Right ventricle myocardium inferior (tissue), 1 donor: ENCODE measurements around the gene NNT. TPM values are rescaled to one million over a fixed set of nuclear protein-coding genes. Genes with fewer than 3 reads are reported as not detected.
"Not testable (repeated sequence)": the region's sequence is repeated elsewhere in the genome, so short reads cannot be mapped to it uniquely, and the experiment has no call there.

ENCODE experiments used
- ATAC-seq: fragments of 200-7000 bp; cut with Tn5 transposase; one replicate; pipeline ENCODE4 v1.9.1; 2020; ENCODE audit warnings: mild to moderate bottlenecking, moderate library complexity
- DNase-seq: peaks from one replicate; pipeline ENCODE4 v3.0.0; 2021; ENCODE audit errors: missing footprints
- intact Hi-C: fragments of 100-400 bp; cut with DNase I; formaldehyde crosslinking; loops from one replicate; pipeline ENCODE4 v1.11.0; 2022
- total RNA-seq: library from RNA; stranded (reverse); fragmentation: NEBNext Ultra II Directional; extraction: Animal tissue kit (Norgen Biotek cat#: 25700); gene quantifications from one replicate; pipeline ENCODE4 v1.2.1, GENCODE V29; 2021
- donor health status: DM: no; HTN: yes; CAD: no; lungs with severe emphysema.

Gene NNT
- total RNA-seq, 1 donor from 2014 or later, result 563 TPM

DNA sequence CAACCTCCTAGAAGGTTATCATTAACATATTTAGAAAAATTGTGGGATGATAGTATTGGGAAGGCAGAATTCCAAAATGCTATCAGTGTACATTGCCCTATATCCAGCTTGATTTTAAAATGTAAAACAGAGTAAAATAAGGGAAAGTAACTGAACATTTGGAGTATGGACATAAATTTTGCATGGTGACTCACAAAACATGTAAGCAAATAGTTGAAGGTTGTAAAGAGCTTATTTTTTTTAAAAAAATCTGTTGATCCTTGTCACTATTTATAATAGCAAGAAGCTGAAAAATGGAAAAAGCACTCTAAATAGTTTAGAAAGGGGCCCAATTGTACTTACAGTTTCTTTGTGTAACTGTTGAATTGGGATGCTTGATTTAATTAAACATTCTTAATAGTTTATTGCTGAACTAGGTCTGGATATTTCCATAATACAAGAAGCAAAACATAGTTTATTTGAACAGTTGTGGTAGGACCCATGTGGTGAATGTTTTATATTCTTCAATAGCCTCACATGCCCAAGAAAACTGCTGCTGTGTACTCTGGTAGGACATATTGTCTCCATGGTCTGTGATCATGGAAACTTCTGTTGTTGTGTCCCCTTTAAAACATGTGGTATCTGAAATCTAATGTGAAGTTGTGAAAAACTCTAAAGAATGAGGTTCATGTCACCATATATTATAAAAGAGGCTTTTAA lies 82.4 kb downstream of the NNT start:
- no peak for ATAC-seq
- intact Hi-C loops, result no loop called here
- DNase-seq, result no peak

DNA sequence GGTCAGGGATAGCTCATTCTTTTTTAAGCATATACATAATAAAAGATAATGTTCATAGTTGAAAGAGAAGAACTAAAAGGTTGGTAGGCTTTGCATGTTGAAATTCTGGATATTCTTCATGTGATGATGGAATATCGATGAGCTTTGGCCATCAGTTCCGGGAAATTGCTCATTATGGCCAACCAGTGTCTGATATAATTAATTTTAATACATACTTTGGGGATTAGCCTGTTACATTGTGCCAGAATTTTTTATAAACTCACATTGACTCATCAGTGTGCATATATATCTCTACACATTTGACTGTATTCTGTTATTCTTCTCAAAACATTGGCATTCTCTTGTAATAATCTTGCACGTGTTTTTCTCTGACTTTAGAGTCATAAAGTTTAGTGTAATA lies 84.3 kb downstream of the NNT start:
- ATAC-seq (no peak), DNase-seq (no peak)
- intact Hi-C loops, result no loop called here

DNA sequence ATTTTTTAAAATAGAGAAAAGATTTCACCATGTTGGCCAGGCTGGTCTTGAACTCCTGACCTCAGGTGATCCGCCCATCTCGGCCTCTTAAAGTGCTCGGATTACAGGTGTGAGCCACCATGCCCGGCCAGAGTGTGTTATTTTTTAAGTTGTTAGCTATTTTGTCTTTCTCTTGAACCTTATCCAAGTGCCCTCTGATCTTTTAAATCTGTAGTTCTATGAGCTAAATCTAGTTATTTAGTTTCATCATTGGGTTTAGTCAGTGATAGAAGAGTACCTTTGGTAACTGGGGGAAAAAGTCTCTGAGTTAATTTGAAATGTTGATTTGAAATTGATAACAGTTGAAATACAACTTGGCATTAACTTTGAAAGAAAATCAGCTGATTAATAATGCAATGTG lies 88.3 kb downstream of the NNT start:
- DNase-seq (no peak), ATAC-seq (no peak)
- intact Hi-C loops, result no loop called here

DNA sequence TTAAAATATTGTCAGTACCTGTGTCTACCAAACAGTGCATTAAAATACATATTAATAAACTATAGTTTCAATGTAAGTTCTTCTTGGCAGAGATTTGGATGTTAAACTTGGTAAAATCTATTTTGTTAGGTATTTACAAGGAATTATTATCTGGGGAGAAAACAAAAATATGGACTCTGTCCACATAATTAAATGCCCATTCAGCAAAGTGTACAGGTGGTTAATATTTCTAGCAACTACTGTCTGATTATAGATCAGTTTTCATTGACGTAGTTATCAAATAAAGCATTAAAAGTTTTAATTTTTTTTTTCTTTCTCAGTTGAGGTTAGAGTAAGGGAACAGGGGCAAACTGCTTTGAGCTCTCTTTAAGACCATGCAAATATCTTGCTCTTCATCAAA lies 88.9 kb downstream of the NNT start:
- no peak for ATAC-seq
- DNase-seq, result no peak
- intact Hi-C loops, result no loop called here

DNA sequence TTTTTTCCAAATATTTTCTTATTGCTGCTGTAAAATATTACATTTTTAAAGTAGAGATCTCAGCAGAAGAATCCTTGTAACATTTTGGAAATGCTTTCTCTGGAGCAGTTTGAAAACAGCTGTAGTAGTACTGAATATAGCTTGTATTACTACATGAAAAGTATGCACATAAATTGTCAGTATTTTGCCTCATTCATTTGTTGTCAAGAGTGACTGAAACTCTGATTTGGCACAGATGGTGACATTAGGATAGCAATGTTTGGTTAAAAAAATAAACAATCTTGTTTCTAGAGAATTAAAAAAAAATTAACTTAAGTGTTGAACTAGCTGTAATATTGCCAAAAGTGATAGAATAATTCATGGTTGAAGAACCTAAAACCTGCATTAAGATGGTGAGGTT lies 90.4 kb downstream of the NNT start:
- no peak for DNase-seq
- intact Hi-C loops, result no loop called here
- no peak for ATAC-seq

DNA sequence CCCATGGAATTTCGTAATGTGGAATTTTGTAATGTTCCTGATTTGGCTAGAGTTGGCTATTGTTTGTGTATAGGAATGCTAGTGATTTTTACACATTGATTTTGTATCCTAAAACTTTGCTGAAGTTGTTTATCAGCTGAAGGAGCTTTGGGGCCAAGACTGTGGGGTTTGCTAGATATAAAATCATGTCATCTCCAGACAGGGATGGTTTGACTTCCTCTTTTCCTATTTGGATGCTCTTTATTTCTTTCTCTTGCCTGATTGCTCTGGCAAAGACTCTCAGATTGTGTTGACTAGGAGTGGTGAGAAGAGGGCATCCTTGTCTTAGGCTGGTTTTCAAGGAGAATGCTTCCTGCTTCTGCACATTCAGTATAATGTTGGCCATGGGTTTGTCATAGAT lies 91.0 kb downstream of the NNT start:
- DNase-seq, result no peak
- ATAC-seq, result no peak
- intact Hi-C loops, result no loop called here

DNA sequence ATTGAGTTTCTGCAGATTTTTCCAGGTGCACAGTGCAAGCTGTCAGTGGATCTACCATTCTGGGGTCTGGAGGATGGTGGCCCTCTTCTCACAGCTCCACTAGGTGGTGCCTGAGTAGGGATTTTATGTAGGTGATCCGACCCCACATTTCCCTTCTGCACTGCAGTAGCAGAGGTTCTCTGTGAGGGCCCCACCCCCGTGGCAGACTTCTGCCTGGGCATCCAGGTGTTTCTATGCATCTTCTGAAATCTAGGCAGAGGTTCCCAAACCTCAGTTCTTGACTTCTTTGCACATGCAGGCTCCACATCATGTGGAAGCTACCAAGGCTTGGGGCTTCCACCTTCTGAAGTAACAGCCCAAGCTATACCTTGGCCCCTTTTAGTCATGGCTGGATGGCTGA lies 93.5 kb downstream of the NNT start:
- intact Hi-C loops, DNase-seq, ATAC-seq: not testable (repeated sequence)

DNA sequence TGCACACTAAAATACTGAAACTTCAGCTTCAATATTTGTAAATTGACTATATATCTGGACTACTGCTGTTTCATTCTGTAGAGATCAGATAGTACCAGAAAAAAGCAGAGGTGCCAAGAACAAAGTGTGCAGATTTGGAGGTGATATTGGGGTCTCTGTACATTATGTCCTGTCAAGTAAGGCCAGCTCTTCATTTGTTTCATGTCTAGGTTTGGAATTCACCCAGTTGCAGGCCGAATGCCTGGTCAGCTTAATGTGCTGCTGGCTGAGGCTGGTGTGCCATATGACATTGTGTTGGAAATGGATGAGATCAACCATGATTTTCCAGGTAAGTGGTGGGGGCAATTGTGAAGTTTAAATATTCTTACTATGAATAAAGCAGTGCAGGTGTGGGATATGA lies 96.9 kb downstream of the NNT start:
- intact Hi-C loops, result no loop called here
- peak; percentile 67 for ATAC-seq
- DNase-seq, result no peak

DNA sequence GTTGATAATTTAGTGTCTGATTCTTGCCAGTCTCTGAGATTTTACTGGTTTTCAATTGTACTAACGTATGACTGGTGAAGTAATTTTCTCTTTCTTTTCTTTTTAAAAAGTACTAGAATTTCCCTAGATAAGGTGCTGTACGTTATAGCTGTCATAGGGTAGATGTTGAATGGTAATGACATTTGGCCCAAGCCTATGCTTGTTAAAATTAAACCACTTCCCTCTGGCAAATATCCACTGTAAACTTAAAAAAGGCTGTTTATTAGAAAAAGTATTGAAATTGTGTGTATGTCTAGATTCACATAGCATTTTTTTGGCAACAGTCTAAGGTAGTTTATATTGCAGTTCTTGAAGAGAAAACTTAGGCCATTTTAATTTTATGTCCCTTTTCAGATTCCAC lies 97.6 kb downstream of the NNT start:
- no peak for DNase-seq
- intact Hi-C loops, result no loop called here
- no peak for ATAC-seq

DNA sequence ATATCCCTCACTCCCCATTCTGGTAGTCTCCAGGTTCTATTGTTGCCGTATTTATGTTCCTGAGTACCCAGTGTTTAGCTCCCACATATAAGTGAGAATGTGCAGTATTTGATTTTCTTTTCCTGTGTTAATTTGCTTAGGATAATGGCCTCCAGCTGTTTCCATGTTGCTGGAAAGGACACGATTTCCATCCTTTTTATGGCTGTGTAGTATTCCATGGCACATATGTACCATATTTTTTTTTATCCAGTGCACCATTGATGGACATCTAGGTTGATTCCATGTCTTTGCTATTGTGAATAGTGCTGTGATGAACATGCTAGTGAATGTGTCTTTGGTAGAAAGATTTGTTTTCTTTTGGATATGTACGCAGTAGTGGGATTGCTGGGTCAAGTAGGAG lies 98.2 kb downstream of the NNT start:
- no peak for ATAC-seq
- DNase-seq, result no peak
- intact Hi-C loops, result no loop called here

DNA sequence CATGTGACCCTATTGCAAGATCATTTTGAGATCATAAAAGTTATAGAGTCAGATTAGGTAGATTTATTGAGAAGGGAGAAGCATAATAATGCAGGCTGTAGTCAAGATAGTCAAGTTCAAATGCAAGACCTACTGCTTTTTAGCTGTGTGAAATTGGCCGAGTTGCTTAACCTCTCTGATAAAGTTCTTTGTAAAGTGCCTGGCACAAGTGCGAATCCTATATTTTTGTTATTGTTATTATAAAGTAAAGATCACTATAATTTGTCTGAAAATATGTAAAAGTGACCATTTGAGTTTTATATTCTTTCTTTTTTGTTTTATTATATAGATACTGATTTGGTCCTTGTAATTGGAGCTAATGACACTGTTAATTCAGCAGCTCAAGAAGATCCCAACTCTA lies 99.3 kb downstream of the NNT start:
- intact Hi-C loops, result no loop called here
- no peak for ATAC-seq
- DNase-seq, result no peak

DNA sequence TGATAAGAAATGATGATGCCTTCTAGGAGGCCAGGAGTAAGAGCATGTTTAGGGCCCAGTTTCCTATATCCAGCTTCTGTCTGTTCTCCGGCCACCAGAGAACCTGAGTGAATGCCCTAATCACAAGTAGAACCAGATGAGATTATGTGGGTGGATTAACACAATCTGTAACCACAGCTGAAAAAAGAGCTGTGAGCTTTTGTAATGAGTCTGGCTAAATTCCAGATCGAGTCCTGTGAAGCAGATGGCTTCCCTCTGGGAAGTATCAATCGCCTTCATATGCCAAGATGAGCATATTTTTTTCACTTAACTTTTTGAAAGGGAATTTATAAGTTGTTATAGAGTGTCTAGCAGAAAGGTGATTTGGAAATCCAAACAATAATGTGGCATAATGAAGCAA lies 99.8 kb downstream of the NNT start:
- intact Hi-C loops, result no loop called here
- DNase-seq (no peak), ATAC-seq (peak; percentile 53)

DNA sequence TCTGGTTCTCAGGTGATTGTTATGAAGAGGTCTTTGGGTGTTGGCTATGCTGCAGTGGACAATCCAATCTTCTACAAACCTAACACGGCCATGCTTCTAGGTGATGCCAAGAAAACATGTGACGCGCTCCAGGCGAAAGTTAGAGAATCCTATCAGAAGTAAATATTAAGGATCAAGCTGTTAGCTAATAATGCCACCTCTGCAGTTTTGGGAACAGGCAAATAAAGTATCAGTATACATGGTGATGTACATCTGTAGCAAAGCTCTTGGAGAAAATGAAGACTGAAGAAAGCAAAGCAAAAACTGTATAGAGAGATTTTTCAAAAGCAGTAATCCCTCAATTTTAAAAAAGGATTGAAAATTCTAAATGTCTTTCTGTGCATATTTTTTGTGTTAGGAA lies 101.3 kb downstream of the NNT start:
- ATAC-seq (no peak), DNase-seq (no peak)
- intact Hi-C loops, result no loop called here

DNA sequence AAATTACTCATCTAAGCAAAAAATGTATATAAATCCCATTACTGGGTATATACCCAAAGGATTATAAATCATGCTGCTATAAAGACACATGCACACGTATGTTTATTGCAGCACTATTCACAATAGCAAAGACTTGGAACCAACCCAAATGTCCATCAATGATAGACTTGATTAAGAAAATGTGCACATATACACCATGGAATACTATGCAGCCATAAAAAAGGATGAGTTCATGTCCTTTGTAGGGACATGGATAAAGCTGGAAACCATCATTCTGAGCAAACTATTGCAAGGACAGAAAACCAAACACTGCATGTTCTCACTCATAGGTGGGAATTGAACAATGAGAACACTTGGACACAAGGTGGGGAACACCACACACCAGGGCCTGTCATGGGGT lies 103.6 kb downstream of the NNT start:
- DNase-seq, intact Hi-C loops, ATAC-seq: not testable (repeated sequence)

DNA sequence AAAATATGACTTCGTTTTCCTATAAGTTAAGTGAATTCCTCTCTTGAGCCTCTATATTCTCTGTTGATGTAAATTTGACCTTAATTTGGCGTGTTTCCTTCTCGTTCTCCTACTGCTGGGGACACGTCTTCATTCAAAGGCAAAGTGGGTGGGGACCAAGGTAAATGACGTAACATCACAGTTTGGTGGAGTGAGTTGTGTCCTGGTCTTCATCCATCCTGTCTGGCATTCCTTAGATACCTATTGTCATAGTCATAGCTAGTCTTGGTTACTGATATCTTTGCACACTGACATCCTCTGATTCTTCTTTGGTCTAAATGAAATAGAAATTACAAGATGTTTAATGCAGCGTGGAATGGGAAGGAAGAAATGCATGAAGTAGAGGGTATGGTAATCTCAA lies 108.5 kb downstream of the NNT start:
- DNase-seq (no peak), ATAC-seq (peak; percentile 34)
- intact Hi-C loops, result no loop called here

DNA sequence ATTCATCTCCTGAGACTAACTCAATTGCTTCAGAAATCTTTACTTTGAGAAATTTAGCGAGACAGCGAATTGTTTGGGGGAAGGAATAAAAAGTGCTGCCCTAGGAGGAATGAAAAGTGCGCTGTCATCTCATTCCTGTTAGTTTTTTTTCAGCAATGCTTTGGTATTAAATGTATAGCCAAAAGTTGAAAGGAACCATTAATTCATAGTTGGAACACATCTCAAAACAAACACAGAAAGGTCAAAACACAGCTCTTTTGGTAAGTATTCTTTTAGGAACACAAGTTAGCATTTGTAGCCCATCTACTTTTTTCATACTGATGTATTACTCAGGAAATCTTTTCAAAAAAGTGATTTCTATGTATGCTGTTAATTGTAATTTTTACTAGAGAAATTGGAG lies 109.1 kb downstream of the NNT start:
- ATAC-seq (no peak), DNase-seq (no peak)
- intact Hi-C loops, result no loop called here

DNA sequence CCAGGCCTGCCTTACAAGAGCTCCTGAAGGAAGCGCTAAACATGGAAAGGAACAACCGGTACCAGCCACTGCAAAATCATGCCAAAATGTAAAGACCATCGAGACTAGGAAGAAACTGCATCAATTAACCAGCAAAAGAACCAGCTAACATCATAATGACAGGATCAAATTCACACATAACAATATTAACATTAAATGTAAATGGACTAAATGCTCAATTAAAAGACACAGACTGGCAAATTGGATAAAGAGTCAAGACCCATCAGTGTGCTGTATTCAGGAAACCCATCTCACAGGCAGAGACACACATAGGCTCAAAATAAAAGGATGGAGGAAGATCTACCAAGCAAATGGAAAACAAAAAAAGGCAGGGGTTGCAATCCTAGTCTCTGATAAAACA lies 116.8 kb downstream of the NNT start:
- intact Hi-C loops, ATAC-seq, DNase-seq: not testable (repeated sequence)

DNA sequence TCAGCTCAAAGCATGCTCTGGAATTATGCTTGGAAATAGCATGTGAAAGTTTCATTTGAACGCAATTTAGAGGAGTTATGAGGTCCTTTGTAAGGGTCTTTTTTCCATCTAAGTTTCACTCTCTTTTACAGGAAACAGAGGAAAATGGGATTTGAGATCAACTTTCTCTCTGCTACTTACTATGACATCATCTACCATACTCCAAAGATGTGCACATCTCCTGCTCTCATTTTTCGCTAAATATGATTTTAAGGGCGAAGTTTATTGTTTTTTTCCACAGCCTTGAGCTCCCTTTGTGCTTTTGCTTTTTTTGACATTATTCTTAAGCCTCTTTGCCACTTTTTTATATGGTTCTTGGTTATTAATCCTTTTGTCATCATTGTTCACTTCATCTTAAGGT lies 125.6 kb downstream of the NNT start:
- intact Hi-C loops, result loop anchor here (5.0 kb wide), 1 partner anchor 1044 kb away; no protein-coding TSS in a partner anchor
- no peak for ATAC-seq
- DNase-seq, result no peak

DNA sequence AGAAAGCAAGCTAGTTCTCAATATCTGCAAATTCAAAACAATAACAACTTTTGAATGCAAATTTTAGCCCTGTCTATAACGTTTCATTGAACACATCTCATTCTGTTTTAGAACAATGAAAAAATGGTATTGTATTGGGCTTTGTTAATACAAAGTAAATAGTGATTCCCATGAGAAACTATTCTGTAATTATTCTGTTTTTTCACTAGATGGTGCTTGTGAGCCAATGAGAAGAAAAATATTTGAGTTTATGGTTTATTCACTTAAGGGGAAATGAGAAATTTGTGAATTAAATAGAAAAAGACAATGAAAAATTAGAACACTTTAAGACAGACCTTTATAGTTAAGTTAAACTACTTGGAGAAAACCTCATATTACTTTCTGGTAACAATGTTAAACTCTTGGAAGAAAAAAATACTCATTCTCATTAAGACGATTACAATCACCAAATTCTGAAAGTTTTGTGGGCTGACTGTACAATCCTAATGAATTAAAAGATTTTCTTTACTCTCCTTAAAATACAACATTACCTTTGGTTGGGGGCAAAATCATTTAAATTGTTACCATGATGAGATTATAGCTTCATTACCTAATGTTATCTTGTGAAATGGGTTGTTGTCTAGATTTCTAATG lies 127.0 kb downstream of the NNT start:
- intact Hi-C loops, result loop anchor here (1.0 to 5.0 kb wide), 2 partner anchors 602 to 1042 kb away; no protein-coding TSS in a partner anchor
- ATAC-seq (no peak), DNase-seq (no peak)

DNA sequence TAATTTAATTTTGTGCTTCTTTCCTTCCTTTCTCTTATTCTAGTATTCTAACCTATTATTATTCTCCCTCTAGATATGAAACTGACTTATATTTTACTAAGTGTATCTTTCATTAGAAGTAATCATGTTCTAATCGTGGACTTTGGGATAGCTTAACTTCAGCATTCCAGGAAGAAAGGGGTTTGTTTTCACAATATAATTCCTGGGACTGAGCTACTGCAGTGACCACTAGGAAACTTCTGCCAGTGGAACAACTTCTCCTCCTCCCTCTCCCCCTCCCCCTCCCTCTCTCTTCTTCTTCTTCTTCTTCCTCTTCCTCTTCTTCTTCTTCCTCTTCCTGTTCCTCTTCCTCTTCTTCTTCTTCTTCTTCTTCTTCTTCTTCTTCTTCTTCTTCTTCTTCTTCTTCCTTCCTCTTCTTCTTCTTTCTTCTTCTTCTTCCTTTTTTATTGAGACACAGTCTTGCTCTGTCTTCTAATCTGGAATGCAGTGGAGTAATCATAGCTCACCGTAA lies 127.9 kb downstream of the NNT start:
- DNase-seq (no peak), ATAC-seq (no peak)
- intact Hi-C loops, result loop anchor here (1.0 kb wide), 1 partner anchor 601 kb away; no protein-coding TSS in a partner anchor
